ENCODE measurements around the gene UCP3.

DNA sequence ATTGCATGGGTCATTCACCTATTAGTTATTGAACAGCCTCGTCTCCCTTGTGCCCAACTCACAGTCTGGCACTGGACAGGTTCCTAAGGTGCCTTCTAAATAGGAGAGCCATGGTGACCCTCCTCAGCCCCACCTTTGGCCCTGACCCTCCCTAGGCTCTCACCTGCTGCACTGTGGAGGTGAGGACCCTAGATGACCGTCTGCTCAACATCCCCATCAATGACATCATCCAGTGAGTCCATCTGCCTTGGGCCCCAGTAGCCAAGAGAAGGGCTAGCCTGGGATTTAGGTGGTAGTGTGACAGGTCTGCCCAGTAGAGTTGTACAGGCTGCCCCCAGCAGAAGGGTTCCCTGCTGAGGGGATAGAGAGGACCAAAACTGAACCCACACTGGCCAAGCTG is 39.8 kb downstream of the UCP3 start:
- TF ChIP-seq, protein P1, sequence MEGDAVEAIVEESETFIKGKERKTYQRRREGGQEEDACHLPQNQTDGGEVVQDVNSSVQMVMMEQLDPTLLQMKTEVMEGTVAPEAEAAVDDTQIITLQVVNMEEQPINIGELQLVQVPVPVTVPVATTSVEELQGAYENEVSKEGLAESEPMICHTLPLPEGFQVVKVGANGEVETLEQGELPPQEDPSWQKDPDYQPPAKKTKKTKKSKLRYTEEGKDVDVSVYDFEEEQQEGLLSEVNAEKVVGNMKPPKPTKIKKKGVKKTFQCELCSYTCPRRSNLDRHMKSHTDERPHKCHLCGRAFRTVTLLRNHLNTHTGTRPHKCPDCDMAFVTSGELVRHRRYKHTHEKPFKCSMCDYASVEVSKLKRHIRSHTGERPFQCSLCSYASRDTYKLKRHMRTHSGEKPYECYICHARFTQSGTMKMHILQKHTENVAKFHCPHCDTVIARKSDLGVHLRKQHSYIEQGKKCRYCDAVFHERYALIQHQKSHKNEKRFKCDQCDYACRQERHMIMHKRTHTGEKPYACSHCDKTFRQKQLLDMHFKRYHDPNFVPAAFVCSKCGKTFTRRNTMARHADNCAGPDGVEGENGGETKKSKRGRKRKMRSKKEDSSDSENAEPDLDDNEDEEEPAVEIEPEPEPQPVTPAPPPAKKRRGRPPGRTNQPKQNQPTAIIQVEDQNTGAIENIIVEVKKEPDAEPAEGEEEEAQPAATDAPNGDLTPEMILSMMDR (IDR thresholded peaks at IDR 0.05): no peak
- TF ChIP-seq POLR2A (IDR thresholded peaks at IDR 0.05) (no peak), POLR2AphosphoS5 (IDR thresholded peaks at IDR 0.05) (no peak)

Data from breast epithelium (tissue), 3 donors.